VCaP (cell line): Measurements from ENCODE around the gene ITGA11.

Experiments used
- H3K27ac ChIP-seq: fragments of 450-650 bp; 2 replicates; pipeline ENCODE4 v1.5.1; 2017
- TF ChIP-seq, protein P1 (sequence below): fragments of 450-650 bp; conservative IDR thresholded peaks from 2 replicates; pipeline ENCODE4 v1.5.1; 2017; ENCODE audit warnings: mild to moderate bottlenecking, moderate library complexity

The ITGA11 gene

GRCh38 chr15:68389936-68390817 is 41.8 kb downstream of the ITGA11 start:
- TF ChIP-seq, protein P1, sequence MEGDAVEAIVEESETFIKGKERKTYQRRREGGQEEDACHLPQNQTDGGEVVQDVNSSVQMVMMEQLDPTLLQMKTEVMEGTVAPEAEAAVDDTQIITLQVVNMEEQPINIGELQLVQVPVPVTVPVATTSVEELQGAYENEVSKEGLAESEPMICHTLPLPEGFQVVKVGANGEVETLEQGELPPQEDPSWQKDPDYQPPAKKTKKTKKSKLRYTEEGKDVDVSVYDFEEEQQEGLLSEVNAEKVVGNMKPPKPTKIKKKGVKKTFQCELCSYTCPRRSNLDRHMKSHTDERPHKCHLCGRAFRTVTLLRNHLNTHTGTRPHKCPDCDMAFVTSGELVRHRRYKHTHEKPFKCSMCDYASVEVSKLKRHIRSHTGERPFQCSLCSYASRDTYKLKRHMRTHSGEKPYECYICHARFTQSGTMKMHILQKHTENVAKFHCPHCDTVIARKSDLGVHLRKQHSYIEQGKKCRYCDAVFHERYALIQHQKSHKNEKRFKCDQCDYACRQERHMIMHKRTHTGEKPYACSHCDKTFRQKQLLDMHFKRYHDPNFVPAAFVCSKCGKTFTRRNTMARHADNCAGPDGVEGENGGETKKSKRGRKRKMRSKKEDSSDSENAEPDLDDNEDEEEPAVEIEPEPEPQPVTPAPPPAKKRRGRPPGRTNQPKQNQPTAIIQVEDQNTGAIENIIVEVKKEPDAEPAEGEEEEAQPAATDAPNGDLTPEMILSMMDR: no peak
- no peak overlapping the region for H3K27ac ChIP-seq

- H3K27ac ChIP-seq: no peak overlapping the region
- TF ChIP-seq, protein P1: no peak
Observed at GRCh38 chr15:68389041-68389930, 42.7 kb downstream of the ITGA11 start.

- TF ChIP-seq, protein P1: no peak
Observed at GRCh38 chr15:68387381-68388143, 44.4 kb downstream of the ITGA11 start.

DNA sequence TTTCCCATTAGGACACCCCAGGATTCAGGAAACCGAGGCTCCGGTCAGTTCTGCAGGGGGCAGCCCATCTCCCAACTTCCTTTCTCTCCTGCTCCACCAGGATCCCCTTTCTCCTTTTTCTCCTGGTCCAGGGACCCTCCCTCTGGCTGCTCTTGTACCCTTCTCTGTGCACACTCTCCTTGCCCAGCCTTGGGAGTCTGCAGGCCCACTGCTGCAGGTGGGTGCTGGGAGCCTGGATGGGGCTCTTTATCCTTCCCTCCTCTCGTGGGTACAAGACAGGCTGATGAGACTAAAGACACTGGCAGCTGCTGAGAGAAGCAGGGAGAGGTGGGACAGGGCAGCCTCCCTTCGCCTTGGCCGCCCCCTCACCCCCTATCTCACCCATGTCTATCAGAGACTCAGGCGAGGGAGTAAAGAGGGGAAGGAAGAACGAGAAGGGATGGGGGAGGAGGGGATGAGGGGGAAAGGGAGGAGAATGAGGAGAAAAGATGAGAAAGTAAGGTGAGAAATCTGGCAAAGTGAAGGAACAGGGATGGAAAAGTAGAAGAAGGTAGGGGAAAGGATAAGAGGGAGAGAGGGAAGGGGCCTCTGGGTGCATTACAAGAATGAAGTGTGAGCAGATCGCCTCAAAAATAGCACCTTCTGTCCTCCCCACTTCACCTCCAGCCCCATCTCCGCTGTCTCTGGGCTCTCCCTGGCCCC is 45.2 kb downstream of the ITGA11 start:
- TF ChIP-seq, protein P1: no peak
- no peak overlapping the region for H3K27ac ChIP-seq

More at GRCh38 chr15:68387381-68388143, 44.4 kb downstream of the ITGA11 start:
- no peak overlapping the region for H3K27ac ChIP-seq

GRCh38 chr15:68385671-68386586 is 46.0 kb downstream of the ITGA11 start:
- H3K27ac ChIP-seq: no peak overlapping the region
- TF ChIP-seq, protein P1: no peak

DNA sequence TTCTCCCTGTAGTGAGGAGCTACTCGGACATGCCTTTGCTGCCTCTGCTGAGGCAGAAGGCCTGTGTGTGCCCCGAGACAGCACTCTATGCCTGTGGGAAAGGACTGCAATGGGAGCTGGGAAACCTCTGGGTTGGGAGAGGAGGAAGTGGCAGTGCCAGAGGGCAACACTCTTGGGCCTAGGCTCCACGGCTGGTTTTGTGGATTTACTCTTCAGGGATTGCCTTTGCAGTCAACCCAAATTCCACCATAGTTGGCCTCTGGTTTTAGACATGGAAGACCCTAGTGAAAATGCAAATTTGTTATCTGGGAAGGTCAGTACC is 46.8 kb downstream of the ITGA11 start:
- no peak overlapping the region for H3K27ac ChIP-seq
- TF ChIP-seq, protein P1: no peak
